GM18873 (cell line): ENCODE results near the gene HOXB3.

Experiments used
- ATAC-seq: cut with Tn5 transposase; IDR thresholded peaks from one replicate; pipeline ENCODE4 v1.9.1; 2021; ENCODE audit warnings: mild to moderate bottlenecking, moderate library complexity, moderate number of reproducible peaks; ENCODE audit not compliant: unreplicated experiment, low FRiP score

Gene HOXB3

DNA sequence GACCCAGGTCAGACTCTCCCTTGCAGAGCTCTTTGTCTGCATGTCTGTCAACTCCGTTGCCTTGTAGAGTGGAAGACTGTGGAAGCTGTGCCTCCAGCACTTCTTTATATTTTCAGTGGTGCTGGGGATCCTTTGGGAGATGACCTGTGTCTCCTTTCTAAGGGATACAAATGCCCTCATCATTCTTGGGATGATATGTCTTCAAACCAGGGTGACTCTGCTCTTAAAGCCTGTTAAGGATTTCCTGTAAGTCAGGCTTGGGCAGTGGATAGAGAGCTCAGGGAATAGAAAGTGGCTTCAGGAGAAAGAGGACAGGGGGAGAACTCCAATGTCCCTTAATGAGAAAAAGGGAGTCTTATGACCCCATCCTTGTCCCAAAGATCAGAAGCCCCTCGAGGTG, 1.5 kb downstream of the HOXB3 start:
- ATAC-seq: no peak

GRCh38 chr17:48588074-48588415, 2.0 kb downstream of the HOXB3 start:
- no peak for ATAC-seq

GRCh38 chr17:48587276-48588073, 2.6 kb downstream of the HOXB3 start:
- ATAC-seq: no peak

- ATAC-seq: no peak
Observed at GRCh38 chr17:48586355-48587258, 3.4 kb downstream of the HOXB3 start.

DNA sequence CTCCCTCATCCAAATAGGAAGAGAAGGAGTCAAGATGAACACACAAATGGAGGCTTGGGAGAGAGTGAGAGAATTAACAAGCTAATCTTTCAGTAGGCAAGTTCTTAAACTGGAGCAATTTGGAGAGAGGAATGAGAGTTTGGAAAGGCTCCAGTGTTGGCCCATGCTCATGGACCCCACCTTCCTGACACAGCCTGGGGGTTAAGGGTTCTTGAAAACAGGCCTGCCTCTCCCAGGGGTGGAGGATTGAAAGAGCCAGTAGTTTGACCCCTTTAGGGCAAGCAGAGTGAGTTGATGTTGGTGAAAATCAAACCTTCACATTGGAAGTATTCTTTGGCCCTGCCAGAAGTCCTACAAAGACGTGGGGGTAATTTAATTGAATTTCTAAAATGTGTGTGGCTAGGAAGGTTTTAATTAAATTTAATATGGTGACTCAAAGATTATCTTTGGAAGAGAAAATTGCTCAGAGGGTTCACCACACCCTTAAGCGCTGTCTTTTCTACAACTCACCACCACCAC, 5.8 kb downstream of the HOXB3 start:
- no peak for ATAC-seq

DNA sequence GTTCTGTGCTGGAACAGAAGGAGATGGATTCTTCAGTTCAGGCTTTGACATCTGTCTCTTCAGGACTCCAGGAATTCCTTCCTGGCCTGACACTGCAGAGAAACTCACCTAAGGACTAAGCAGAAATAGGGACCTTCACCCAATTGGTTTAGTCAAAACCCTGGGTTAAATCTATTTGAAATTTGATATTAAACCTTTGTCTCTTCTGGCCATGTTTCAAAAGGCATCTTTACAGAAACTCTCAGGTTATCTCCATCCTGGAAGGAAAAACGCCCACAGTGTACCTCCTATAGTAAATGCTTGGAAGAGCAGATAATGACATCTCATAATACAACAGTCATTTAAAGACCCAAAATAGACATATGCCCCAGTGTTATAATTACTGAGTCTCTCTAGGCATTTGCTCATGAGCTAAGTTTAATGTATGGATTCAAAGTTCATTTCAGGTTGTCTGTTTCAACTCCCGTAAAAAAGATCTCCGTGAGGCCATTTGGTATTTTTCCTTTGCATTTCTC, 6.3 kb downstream of the HOXB3 start:
- no peak for ATAC-seq

DNA sequence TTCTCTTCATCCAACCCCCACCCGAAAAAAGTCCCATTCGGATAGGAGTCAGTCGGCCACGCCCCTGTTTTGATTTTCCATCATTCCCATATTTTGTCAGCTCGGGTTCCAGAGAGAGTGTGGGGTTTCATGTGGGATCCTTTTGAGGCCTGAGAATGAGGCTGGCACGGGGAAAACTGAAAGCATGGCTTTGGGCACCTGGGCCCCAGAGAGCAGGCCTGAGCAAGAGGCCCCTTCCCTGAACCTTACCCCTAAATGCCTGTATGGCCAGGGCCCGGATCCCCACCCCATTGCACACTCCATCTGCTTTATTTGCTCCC, 7.3 kb downstream of the HOXB3 start:
- ATAC-seq: no peak

DNA sequence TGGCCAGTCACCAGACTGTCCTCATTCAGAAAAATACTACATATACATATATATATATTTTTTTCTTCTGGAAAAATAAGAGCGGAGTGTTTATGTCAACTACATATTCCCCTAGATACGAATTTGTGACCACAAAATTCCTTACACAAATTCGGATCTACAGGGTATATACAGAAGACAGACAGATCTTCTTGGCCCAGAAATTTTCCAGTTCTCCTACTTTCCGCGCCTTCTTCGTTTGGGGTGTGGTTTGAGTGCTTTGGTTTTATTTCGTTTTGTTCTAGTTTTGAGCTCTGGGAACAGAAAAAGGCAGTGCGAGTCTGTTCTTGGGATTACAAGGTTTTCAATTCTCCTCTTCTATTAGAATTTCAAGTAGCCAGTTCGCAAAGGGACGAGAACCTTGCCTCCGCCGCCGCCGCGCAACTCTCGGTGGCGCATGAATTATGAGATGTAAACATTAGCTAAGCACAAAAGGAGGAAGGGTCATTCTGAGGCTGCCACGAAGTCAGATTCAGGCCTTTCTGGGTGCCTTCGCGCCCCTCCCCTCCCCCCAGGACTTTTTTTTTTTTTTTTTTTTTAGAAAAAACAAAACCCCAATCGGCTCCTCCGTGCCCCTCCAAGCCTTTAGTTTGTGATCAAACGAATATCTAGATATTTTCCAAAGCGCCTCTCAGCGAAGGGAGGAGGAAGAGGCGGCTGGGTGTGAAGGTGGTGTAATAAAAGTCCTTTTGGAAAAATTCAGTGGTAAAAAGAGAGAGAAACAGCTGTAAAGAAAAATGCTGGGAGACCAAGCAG, 10.1 kb downstream of the HOXB3 start:
- no peak for ATAC-seq

DNA sequence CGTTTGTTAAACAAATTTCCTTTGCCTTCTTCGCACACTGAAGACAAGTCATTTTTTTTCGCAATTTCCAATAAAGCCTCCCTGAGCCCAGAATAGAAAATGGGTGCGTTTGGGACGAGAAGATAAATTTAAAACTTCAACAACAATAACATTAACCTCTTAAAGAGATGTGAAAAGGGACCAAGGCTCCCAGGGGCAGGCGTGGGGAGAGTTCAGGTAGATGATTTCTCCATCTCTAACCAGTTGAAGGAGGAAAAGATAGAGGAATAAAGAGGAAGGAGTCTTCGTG, 10.6 kb downstream of the HOXB3 start:
- ATAC-seq: no peak

DNA sequence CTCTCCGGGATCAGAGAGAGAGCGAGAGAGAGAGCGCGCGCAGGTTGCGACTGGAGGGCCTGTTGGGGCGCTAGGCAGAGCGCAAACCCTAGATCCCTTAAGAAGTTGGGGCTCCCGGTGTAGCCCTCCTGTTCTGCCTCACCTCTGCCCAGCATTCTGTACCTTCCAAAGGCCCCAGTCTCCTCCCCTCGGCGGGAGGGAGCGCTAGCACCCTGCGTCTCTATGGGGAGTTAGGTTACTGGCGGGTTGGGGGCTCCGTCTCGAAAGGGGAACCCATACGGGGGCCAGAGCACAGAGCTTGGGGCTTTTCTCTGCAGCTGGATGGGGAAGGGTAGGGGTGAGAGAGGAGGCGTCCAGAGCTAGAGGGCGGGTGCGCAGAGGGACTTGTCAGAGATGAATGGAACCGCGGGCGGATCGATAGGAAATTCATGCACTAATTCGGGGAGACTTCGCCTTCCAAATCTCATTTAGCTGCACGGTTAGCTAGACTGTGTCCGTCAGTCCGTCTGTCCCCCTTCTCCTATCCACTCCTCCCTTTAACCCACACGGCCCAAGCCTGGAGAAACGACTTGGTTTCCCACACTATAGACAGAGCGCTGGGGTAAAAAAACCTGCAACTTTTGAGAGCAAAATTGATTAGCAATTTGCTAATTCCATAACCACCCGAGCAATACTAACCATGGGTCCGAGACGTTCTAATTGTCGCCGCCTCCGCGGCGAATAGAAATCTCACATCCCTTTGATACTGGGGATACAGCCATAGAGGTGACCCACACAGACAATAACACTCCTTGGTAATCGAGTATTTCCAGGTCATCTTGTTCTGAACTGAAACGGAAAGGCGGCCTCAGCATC, 11.2 kb downstream of the HOXB3 start:
- ATAC-seq: no peak

GRCh38 chr17:48577946-48578615, 12.0 kb downstream of the HOXB3 start, which contains the start of gene HOXB4:
Gene HOXB4, minus strand, starts transcription at chr17:48578350. Its CDS starts 31 bp downstream, at chr17:48578319.
- ATAC-seq: no peak

GRCh38 chr17:48577330-48577945, 12.6 kb downstream of the HOXB3 start:
- ATAC-seq: no peak

- ATAC-seq: no peak
Observed at GRCh38 chr17:48576479-48577309, 13.3 kb downstream of the HOXB3 start.

DNA sequence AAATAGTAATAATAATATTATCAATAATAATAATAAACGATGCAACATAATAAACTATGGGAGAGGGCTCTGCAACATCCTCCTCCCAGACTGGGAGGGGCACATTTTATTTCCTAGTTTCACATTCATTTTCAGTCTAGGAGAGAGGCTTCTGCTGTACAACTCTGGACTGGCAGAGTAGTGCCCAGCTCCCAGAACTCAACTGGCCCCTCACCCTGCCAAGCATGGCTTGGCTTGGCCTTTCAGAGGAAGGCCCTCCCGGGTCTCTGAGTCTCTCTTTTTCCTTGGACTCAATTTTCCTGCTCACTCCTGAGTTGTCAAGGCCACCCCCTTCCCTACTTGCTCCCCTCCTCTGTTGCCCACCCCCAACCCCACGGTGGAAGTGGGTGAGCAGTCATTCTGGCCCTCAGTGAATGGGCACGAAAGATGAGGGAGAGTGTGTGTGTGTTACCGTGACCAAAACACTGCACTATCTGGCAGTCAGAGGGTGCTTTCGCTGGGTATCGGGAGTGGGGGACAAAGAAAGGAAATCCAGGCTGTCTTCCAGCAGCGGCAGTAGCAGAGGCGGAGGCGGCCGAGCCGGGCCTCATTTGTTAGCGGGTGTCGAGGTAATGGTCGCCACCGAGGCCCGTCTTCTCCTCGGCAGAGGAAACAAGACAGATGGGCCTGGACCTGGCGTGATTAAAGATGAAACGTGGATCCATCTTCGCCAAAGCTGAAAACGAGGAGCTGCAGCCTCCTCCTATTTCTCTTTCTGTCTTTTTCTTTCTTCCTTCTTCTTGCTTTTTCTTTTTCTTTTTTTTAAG, 14.2 kb downstream of the HOXB3 start:
- ATAC-seq: no peak

- ATAC-seq: no peak
Observed at GRCh38 chr17:48575066-48575582, 14.9 kb downstream of the HOXB3 start.

GRCh38 chr17:48574505-48575065, 15.5 kb downstream of the HOXB3 start:
- no peak for ATAC-seq
